ENCODE measurements around the gene CTDP1.
"Not testable (repeated sequence)": the region's sequence is repeated elsewhere in the genome, so short reads cannot be mapped to it uniquely, and the experiment has no call there.

The CTDP1 gene

GRCh38 chr18:79690586-79691482 lies 11.2 kb downstream of the CTDP1 start:
- no peak for TF ChIP-seq CTCF (conservative IDR thresholded peaks at IDR 0.05; ENCODE audit: low read depth, low read length)
- no peak for DNase-seq (ENCODE audit: low read depth)
- no peak overlapping the region for H3K4me3 ChIP-seq (ENCODE audit: low read length)

- no peak for DNase-seq (ENCODE audit: low read depth)
- TF ChIP-seq CTCF (conservative IDR thresholded peaks at IDR 0.05; ENCODE audit: low read depth, low read length): no peak
- H3K4me3 ChIP-seq (ENCODE audit: low read length): no peak overlapping the region
These were observed 12.5 kb downstream of the CTDP1 start for GRCh38 chr18:79692056-79692455.

- no peak for DNase-seq (ENCODE audit: low read depth)
- no peak for TF ChIP-seq CTCF (conservative IDR thresholded peaks at IDR 0.05; ENCODE audit: low read depth, low read length)
- no peak overlapping the region for H3K4me3 ChIP-seq (ENCODE audit: low read length)
These were observed 13.3 kb downstream of the CTDP1 start for GRCh38 chr18:79692886-79693285.

- H3K4me3 ChIP-seq (ENCODE audit: low read length): no peak overlapping the region
- no peak for TF ChIP-seq CTCF (conservative IDR thresholded peaks at IDR 0.05; ENCODE audit: low read depth, low read length)
- DNase-seq (ENCODE audit: low read depth): no peak
These were observed 14.1 kb downstream of the CTDP1 start for GRCh38 chr18:79693561-79694205.

- not testable (repeated sequence) for DNase-seq (ENCODE audit: low read depth); H3K4me3 ChIP-seq (ENCODE audit: low read length)
These were observed 14.7 kb downstream of the CTDP1 start for GRCh38 chr18:79694206-79694894.

- H3K4me3 ChIP-seq (ENCODE audit: low read length): no peak overlapping the region
- no peak for DNase-seq (ENCODE audit: low read depth)
- no peak for TF ChIP-seq CTCF (conservative IDR thresholded peaks at IDR 0.05; ENCODE audit: low read depth, low read length)
These were observed 15.3 kb downstream of the CTDP1 start for GRCh38 chr18:79694895-79695213.

- H3K4me3 ChIP-seq (ENCODE audit: low read length): no peak overlapping the region
- no peak for DNase-seq (ENCODE audit: low read depth)
- TF ChIP-seq CTCF (conservative IDR thresholded peaks at IDR 0.05; ENCODE audit: low read depth, low read length): no peak
These were observed 15.7 kb downstream of the CTDP1 start for GRCh38 chr18:79695269-79695668.
